Stimulated activated naive B cell treated with anti-CD40 and anti-IgM and Interleukin-4, amounts not matched to agents 10 μg/mL and 1 μg/mL and 100 μg/mL, for 72 hours (primary cell): ENCODE results near the gene MYO5C.

Experiments
- ATAC-seq, 2 donors: fragments of 150-1000 bp; cut with Tn5 transposase; replicated peaks; 2 replicates each; pipeline ENCODE4 v1.10.0; 2021; ENCODE audit warnings: moderate library complexity in 1 of 2
- DNase-seq: peaks from one replicate; pipeline ENCODE4 v3.0.0; 2021
- H3K27ac Mint-ChIP-seq: one replicate; pipeline ENCODE4 v1.8.0; 2022; ENCODE audit warnings: mild to moderate bottlenecking, mixed read lengths
- H3K27me3 Mint-ChIP-seq, 2 donors: one replicate each; pipeline ENCODE4 v1.8.0; 2022; ENCODE audit warnings: mixed read lengths in 2 of 2
- H3K36me3 Mint-ChIP-seq, 2 donors: one replicate each; pipeline ENCODE4 v1.8.0; 2022; ENCODE audit warnings: mixed read lengths in 2 of 2, mild to moderate bottlenecking in 1 of 2
- H3K4me1 Mint-ChIP-seq, 2 donors: one replicate each; pipeline ENCODE4 v1.8.0; 2022; ENCODE audit warnings: mixed read lengths in 2 of 2, mild to moderate bottlenecking in 1 of 2
- H3K4me3 Mint-ChIP-seq, 2 donors: one replicate each; pipeline ENCODE4 v1.8.0; 2022; ENCODE audit warnings: mild to moderate bottlenecking in 2 of 2, mixed read lengths in 2 of 2, moderate library complexity in 1 of 2
- H3K9me3 Mint-ChIP-seq, 2 donors: one replicate each; pipeline ENCODE4 v1.8.0; 2022; ENCODE audit warnings: mixed read lengths in 2 of 2, mild to moderate bottlenecking in 1 of 2

Gene MYO5C

DNA sequence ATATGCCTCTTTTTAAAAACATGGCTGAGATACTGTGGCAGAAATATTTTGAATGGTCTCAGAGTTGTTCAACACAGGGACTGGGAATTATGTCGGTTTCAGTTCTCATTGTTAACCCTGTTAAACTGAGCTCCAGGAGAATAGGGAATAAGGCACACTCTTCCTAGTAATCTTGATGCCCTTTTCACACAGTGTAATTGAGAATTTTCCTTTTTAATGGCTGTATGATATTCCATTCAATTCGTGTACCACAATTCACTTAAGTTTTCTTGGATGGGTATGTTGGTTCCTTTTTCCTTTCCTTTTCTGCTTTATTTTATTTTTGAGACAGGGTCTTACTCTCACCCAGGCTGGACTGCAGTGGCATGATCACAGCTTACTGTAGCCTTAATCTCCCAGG, 149.3 kb downstream of the MYO5C start:
- Mint-ChIP-seq H3K9me3 (no peaks in the 10 kb centered on the region), H3K27me3 (no peaks in the 10 kb centered on the region), H3K27ac (no peak overlapping the region), H3K36me3 (peaks cover 36 to 47% of the 10 kb centered on the region in 2 donors), H3K4me3 (no peak overlapping the region), H3K4me1 (peaks cover 3 to 4% of the 10 kb centered on the region in 2 donors)
- ATAC-seq, result no peak
- no peak for DNase-seq

DNA sequence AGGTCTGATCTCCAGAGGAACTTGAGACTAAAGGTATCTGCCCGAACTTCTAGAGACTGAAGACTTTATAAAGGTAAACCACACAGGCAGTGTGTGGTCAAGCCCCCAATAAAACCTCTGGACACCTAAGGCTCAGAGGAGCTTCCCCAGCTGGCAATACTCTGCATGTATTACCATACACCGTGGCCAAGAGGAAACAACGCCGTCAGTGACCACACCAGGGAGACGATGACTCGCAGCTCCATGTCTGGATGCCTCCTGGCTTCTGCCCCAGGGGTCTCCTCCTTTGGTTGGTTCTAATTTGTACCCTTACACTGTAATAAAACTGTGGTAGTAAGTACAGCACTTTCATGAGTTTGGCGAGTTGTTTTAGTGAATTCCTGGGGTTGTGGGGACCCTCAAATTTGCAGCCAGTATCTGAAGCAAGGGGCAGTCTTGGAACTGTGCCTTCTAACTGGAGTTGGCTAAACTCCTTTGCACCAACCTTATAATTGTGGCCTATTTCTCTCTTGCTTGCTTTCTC, 150.9 kb downstream of the MYO5C start:
- Mint-ChIP-seq H3K27me3 (no peaks in the 10 kb centered on the region), H3K4me1 (peaks cover 6 to 7% of the 10 kb centered on the region in 2 donors), H3K9me3 (no peaks in the 10 kb centered on the region), H3K4me3 (no peak overlapping the region), H3K36me3 (peaks cover 34 to 45% of the 10 kb centered on the region in 2 donors), H3K27ac (no peak overlapping the region)
- no peak for DNase-seq
- no peak for ATAC-seq

DNA sequence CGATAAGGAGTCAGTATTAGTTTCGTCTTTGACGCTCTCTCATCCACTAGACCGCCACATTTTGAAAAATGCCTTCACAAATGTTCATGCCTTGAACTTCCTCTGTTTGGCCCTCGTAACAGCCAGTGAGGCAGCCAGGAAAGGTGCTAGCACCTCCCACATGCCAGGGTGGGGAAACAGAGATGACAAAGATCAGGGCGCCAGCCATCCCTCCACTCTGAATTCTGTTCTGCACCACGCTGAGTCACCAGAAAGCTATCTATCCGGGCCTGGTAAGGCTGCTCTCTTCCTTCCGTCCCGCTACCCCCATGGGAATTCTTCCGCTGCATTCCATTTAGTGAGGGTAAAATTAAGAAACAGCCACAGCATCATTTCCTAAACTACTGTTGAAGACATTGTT, 151.7 kb downstream of the MYO5C start:
- DNase-seq, result no peak
- peaks cover 8 to 9% of the 10 kb centered on the region in 2 donors for H3K4me1 Mint-ChIP-seq
- no peak for ATAC-seq
- H3K36me3 Mint-ChIP-seq, result peaks cover 32 to 44% of the 10 kb centered on the region in 2 donors
- H3K4me3 Mint-ChIP-seq, result no peak overlapping the region
- H3K9me3 Mint-ChIP-seq, result no peaks in the 10 kb centered on the region
- no peak overlapping the region for H3K27ac Mint-ChIP-seq
- H3K27me3 Mint-ChIP-seq, result no peaks in the 10 kb centered on the region
